ENCODE data around the gene OVCH1. TPM values are rescaled to one million over a fixed set of nuclear protein-coding genes. Genes with fewer than 3 reads are reported as not detected.

OVCH1 gene
- total RNA-seq, 2 donors from 2014 or later, result 0.78 to 3.0 TPM

- no peak for ATAC-seq (ENCODE audit: insufficient number of reproducible peaks, low FRiP score, low read depth)
- Histone ChIP-seq H3K9me3 (no peaks in the 10 kb centered on the region), H3K4me1 (ENCODE audit: control insufficient read depth in 1 of 2, low read depth in 2 of 2) (no peaks in the 10 kb centered on the region), H3K27me3 (replicated peaks; ENCODE audit: insufficient read depth) (no peaks in the 10 kb centered on the region), H3K4me3 (no peak overlapping the region), H3K27ac (no peak overlapping the region), H3K36me3 (no peaks in the 10 kb centered on the region)
- TF ChIP-seq CTCF (IDR thresholded peaks at IDR 0.05), result no peak
- DNase-seq (ENCODE audit: low spot score), result no peak
Measured at GRCh38 chr12:29486972-29487371, 10.5 kb downstream of the OVCH1 start.

GRCh38 chr12:29463198-29463597 lies 34.3 kb downstream of the OVCH1 start:
- no peaks in the 10 kb centered on the region for H3K4me1 ChIP-seq (ENCODE audit: control insufficient read depth in 1 of 2, low read depth in 2 of 2)
- H3K27ac ChIP-seq, result no peak overlapping the region
- H3K36me3 ChIP-seq, result no peaks in the 10 kb centered on the region
- no peak overlapping the region for H3K4me3 ChIP-seq
- DNase-seq (ENCODE audit: low spot score), result no peak
- H3K27me3 ChIP-seq (replicated peaks; ENCODE audit: insufficient read depth), result no peaks in the 10 kb centered on the region
- no peak for ATAC-seq (ENCODE audit: insufficient number of reproducible peaks, low FRiP score, low read depth)
- no peaks in the 10 kb centered on the region for H3K9me3 ChIP-seq
- no peak for TF ChIP-seq CTCF (IDR thresholded peaks at IDR 0.05)

GRCh38 chr12:29460082-29460481 lies 37.4 kb downstream of the OVCH1 start:
- Histone ChIP-seq H3K27me3 (replicated peaks; ENCODE audit: insufficient read depth) (no peaks in the 10 kb centered on the region), H3K4me3 (no peak overlapping the region), H3K27ac (no peak overlapping the region), H3K4me1 (ENCODE audit: control insufficient read depth in 1 of 2, low read depth in 2 of 2) (no peaks in the 10 kb centered on the region), H3K36me3 (no peaks in the 10 kb centered on the region), H3K9me3 (no peaks in the 10 kb centered on the region)
- ATAC-seq (ENCODE audit: insufficient number of reproducible peaks, low FRiP score, low read depth) (no peak), DNase-seq (ENCODE audit: low spot score) (no peak)
- no peak for TF ChIP-seq CTCF (IDR thresholded peaks at IDR 0.05)

GRCh38 chr12:29455087-29455486 lies 42.4 kb downstream of the OVCH1 start:
- Histone ChIP-seq H3K27ac (no peak overlapping the region), H3K27me3 (replicated peaks; ENCODE audit: insufficient read depth) (no peaks in the 10 kb centered on the region), H3K36me3 (no peaks in the 10 kb centered on the region), H3K4me1 (ENCODE audit: control insufficient read depth in 1 of 2, low read depth in 2 of 2) (no peaks in the 10 kb centered on the region), H3K9me3 (no peaks in the 10 kb centered on the region), H3K4me3 (no peak overlapping the region)
- TF ChIP-seq CTCF (IDR thresholded peaks at IDR 0.05), result no peak
- DNase-seq (ENCODE audit: low spot score) (no peak), ATAC-seq (ENCODE audit: insufficient number of reproducible peaks, low FRiP score, low read depth) (no peak)

- Histone ChIP-seq H3K27ac (no peak overlapping the region), H3K4me1 (ENCODE audit: control insufficient read depth in 1 of 2, low read depth in 2 of 2) (no peaks in the 10 kb centered on the region), H3K4me3 (no peak overlapping the region), H3K27me3 (replicated peaks; ENCODE audit: insufficient read depth) (no peaks in the 10 kb centered on the region), H3K9me3 (no peaks in the 10 kb centered on the region), H3K36me3 (no peaks in the 10 kb centered on the region)
- ATAC-seq (ENCODE audit: insufficient number of reproducible peaks, low FRiP score, low read depth) (no peak), DNase-seq (ENCODE audit: low spot score) (no peak)
- TF ChIP-seq CTCF (IDR thresholded peaks at IDR 0.05), result no peak
Measured at GRCh38 chr12:29451888-29452287, 45.6 kb downstream of the OVCH1 start.

All from thoracic aorta (tissue), 2 donors.